ENCODE results near the gene BPIFB3. TPM values are rescaled to one million over a fixed set of nuclear protein-coding genes. Genes with fewer than 3 reads are reported as not detected.
A peak's percentile ranks its signal among the peaks of the same experiment; 100 is the strongest.

BPIFB3 gene, protein sequence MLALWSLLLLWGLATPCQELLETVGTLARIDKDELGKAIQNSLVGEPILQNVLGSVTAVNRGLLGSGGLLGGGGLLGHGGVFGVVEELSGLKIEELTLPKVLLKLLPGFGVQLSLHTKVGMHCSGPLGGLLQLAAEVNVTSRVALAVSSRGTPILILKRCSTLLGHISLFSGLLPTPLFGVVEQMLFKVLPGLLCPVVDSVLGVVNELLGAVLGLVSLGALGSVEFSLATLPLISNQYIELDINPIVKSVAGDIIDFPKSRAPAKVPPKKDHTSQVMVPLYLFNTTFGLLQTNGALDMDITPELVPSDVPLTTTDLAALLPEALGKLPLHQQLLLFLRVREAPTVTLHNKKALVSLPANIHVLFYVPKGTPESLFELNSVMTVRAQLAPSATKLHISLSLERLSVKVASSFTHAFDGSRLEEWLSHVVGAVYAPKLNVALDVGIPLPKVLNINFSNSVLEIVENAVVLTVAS
- total RNA-seq (2021) (not detected in 3 replicates), Bru-seq, nascent RNA (percentile 5 among the genes with signal in this experiment)
- long read RNA-seq, experiment 1, result 0 reads
- long read RNA-seq, experiment 2, result 0 reads
- long read RNA-seq, experiment 3, result 0 reads

DNA sequence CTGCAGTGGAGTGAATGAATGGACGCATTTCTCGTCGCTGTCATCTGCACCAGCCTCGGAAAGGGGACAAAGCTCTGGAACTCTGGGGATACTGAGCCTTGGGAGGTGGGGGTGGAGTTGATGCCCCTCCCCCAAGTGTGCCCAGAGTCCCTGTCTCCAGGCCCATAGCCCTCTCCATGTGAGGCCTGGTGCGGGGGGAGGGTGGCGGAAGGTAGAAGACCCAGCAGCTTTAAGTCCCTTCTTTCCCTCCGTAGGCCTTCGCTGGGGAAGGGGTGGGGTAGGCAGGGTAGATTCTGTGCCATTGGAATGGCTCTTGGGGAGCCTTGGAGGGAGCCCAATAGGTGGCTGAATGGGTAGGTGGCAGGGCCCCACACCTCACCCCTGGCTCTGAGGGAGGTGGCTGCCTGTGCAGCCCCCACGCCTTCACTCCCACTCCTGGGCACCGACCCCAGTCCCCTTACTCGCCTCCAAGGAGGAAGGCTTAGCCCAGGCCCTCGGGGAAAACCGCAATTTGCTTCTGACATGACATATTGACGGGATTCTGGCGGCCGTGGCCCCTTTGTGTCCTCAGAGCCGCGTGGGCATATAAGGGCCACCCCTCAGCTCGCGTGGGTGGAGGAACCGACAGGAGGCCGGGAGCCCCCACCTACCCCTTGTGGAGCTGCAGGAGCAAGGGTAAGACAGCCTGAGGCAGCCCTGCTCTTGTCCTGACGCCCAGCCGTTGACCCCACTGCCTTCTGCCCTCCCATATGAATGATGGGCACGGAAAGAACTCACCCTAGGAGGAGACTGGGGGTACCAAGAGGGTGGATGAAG lies at the start of gene BPIFB3:
BPIFB3 (plus strand) TSS at position 613 of the 816 bp plus-strand sequence. CDS start 1,533 bp downstream, outside the sequence.
- Mint-ChIP-seq H3K4me1 (peaks cover 7% of the 10 kb centered on the region; the same call in 1 of the 2 replicates), H3K36me3 (no peaks in the 10 kb centered on the region), H3K9me3 (no peaks in the 10 kb centered on the region), H3K4me3 (no peak within 1 kb of the TSS), H3K27me3 (ENCODE audit: low read depth) (no peaks in the 10 kb centered on the region; the same call in 1 of the 2 replicates), H3K27ac (no peak within 1 kb of the TSS)
- peak; percentile 77 for ATAC-seq
- no peak for DNase-seq (ENCODE audit: low spot score)
- TF ChIP-seq, protein P1, sequence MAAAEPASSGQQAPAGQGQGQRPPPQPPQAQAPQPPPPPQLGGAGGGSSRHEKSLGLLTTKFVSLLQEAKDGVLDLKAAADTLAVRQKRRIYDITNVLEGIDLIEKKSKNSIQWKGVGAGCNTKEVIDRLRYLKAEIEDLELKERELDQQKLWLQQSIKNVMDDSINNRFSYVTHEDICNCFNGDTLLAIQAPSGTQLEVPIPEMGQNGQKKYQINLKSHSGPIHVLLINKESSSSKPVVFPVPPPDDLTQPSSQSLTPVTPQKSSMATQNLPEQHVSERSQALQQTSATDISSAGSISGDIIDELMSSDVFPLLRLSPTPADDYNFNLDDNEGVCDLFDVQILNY (CRISPR knock-in tag; IDR thresholded peaks at IDR 0.05), result no peak
- ChIA-PET POLR2A (no interaction called here), CTCF (interaction anchor here (1.2 kb wide), 1 partner anchor 151 kb away, joined by 3 read pairs; no protein-coding TSS in a partner anchor)

DNA sequence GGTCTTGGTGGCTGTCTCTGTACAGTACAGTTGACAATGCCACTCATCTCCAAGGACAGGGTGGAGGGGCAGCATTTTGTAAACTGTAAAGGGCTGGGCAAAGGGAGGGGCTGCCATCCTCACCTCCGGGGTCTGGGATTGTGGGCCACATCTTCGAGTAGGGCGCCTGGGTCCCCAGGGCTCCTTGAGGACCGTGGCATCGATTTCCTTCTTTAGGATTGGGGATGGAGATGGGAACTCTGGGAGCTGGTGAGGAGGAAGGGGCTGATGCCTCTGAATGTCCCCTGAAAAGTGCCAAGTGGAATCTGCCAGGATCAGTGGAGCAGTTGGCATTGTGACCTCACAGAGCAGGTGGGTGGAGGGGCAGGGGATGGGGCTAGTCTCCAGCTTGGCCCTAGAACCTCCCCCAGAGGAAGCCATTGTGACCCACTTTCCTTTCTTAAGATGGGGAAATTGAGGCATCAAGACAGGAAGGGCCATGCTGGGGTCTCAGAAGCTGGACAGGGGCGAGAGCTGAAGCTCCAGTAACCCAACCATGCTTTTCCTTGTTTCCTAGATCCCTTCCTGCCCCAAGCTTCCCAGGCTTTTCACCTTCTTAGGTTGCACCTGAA lies 49.5 kb upstream of the BPIFB3 start, which contains the start of gene SUN5:
SUN5 (minus strand) TSS at position 293 of the 611 bp plus-strand sequence; CDS start at position 200, 93 bp downstream.
- CTCF ChIA-PET, result interaction anchor here (0.6 to 3.5 kb wide), 27 partner anchors 9 to 465 kb away, joined by 3 to 51 read pairs (median 4); partner anchors contain the start of gene BPIFB6
- no peak within 1 kb of the TSS for H3K4me3 Mint-ChIP-seq

More for the DNA sequence above, 49.5 kb upstream of the BPIFB3 start, which contains the start of gene SUN5:
- POLR2A ChIA-PET, result no interaction called here
- DNase-seq (ENCODE audit: low spot score), result no peak
- H3K27me3 Mint-ChIP-seq (ENCODE audit: low read depth), result no peaks in the 10 kb centered on the region
- H3K9me3 Mint-ChIP-seq, result peaks cover 6% of the 10 kb centered on the region
- H3K27ac Mint-ChIP-seq, result no peak within 1 kb of the TSS
- no peak for ATAC-seq
- H3K36me3 Mint-ChIP-seq, result no peaks in the 10 kb centered on the region; the same call in 1 of the 2 replicates
- no peak for TF ChIP-seq NFATC4 (CRISPR knock-in tag; IDR thresholded peaks at IDR 0.05)
- no peak for TF ChIP-seq ZNF671 (CRISPR knock-in tag; IDR thresholded peaks at IDR 0.05)
- TF ChIP-seq GABPB1 (CRISPR knock-in tag; IDR thresholded peaks at IDR 0.05), result no peak
- TF ChIP-seq, protein P2, sequence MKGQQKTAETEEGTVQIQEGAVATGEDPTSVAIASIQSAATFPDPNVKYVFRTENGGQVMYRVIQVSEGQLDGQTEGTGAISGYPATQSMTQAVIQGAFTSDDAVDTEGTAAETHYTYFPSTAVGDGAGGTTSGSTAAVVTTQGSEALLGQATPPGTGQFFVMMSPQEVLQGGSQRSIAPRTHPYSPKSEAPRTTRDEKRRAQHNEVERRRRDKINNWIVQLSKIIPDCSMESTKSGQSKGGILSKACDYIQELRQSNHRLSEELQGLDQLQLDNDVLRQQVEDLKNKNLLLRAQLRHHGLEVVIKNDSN (CRISPR knock-in tag; IDR thresholded peaks at IDR 0.05), result no peak
- TF ChIP-seq, protein P3, sequence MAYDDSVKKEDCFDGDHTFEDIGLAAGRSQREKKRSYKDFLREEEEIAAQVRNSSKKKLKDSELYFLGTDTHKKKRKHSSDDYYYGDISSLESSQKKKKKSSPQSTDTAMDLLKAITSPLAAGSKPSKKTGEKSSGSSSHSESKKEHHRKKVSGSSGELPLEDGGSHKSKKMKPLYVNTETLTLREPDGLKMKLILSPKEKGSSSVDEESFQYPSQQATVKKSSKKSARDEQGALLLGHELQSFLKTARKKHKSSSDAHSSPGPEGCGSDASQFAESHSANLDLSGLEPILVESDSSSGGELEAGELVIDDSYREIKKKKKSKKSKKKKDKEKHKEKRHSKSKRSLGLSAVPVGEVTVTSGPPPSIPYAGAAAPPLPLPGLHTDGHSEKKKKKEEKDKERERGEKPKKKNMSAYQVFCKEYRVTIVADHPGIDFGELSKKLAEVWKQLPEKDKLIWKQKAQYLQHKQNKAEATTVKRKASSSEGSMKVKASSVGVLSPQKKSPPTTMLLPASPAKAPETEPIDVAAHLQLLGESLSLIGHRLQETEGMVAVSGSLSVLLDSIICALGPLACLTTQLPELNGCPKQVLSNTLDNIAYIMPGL (CRISPR knock-in tag; IDR thresholded peaks at IDR 0.05), result no peak
- TF ChIP-seq, protein P4, sequence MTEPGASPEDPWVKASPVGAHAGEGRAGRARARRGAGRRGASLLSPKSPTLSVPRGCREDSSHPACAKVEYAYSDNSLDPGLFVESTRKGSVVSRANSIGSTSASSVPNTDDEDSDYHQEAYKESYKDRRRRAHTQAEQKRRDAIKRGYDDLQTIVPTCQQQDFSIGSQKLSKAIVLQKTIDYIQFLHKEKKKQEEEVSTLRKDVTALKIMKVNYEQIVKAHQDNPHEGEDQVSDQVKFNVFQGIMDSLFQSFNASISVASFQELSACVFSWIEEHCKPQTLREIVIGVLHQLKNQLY (CRISPR knock-in tag; IDR thresholded peaks at IDR 0.05), result no peak
- TF ChIP-seq SMAD4 (CRISPR knock-in tag; IDR thresholded peaks at IDR 0.05), result no peak
- TF ChIP-seq, protein P5, sequence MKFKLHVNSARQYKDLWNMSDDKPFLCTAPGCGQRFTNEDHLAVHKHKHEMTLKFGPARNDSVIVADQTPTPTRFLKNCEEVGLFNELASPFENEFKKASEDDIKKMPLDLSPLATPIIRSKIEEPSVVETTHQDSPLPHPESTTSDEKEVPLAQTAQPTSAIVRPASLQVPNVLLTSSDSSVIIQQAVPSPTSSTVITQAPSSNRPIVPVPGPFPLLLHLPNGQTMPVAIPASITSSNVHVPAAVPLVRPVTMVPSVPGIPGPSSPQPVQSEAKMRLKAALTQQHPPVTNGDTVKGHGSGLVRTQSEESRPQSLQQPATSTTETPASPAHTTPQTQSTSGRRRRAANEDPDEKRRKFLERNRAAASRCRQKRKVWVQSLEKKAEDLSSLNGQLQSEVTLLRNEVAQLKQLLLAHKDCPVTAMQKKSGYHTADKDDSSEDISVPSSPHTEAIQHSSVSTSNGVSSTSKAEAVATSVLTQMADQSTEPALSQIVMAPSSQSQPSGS (CRISPR knock-in tag; IDR thresholded peaks at IDR 0.05; ENCODE audit: borderline replicate concordance, low read depth), result no peak
- TF ChIP-seq, protein P6, sequence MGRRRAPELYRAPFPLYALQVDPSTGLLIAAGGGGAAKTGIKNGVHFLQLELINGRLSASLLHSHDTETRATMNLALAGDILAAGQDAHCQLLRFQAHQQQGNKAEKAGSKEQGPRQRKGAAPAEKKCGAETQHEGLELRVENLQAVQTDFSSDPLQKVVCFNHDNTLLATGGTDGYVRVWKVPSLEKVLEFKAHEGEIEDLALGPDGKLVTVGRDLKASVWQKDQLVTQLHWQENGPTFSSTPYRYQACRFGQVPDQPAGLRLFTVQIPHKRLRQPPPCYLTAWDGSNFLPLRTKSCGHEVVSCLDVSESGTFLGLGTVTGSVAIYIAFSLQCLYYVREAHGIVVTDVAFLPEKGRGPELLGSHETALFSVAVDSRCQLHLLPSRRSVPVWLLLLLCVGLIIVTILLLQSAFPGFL (CRISPR knock-in tag; IDR thresholded peaks at IDR 0.05; ENCODE audit: borderline replicate concordance), result no peak
- TF ChIP-seq EMX1 (CRISPR knock-in tag; IDR thresholded peaks at IDR 0.05), result no peak
- no peak for TF ChIP-seq ESRRA (CRISPR knock-in tag; IDR thresholded peaks at IDR 0.05; ENCODE audit: borderline replicate concordance)
- TF ChIP-seq NR2C2 (CRISPR knock-in tag; IDR thresholded peaks at IDR 0.05), result no peak
- TF ChIP-seq OVOL2 (CRISPR knock-in tag; IDR thresholded peaks at IDR 0.05; ENCODE audit: borderline replicate concordance), result no peak
- TF ChIP-seq, protein P1 (CRISPR knock-in tag; IDR thresholded peaks at IDR 0.05), result no peak
- no peak for TF ChIP-seq ZNF138 (CRISPR knock-in tag; conservative IDR thresholded peaks at IDR 0.05)
- TF ChIP-seq, protein P7, sequence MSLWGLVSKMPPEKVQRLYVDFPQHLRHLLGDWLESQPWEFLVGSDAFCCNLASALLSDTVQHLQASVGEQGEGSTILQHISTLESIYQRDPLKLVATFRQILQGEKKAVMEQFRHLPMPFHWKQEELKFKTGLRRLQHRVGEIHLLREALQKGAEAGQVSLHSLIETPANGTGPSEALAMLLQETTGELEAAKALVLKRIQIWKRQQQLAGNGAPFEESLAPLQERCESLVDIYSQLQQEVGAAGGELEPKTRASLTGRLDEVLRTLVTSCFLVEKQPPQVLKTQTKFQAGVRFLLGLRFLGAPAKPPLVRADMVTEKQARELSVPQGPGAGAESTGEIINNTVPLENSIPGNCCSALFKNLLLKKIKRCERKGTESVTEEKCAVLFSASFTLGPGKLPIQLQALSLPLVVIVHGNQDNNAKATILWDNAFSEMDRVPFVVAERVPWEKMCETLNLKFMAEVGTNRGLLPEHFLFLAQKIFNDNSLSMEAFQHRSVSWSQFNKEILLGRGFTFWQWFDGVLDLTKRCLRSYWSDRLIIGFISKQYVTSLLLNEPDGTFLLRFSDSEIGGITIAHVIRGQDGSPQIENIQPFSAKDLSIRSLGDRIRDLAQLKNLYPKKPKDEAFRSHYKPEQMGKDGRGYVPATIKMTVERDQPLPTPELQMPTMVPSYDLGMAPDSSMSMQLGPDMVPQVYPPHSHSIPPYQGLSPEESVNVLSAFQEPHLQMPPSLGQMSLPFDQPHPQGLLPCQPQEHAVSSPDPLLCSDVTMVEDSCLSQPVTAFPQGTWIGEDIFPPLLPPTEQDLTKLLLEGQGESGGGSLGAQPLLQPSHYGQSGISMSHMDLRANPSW (CRISPR knock-in tag; conservative IDR thresholded peaks at IDR 0.05; ENCODE audit: low read depth), result no peak
- TF ChIP-seq GRHL2 (CRISPR knock-in tag; IDR thresholded peaks at IDR 0.05; ENCODE audit: insufficient replicate concordance, severe bottlenecking), result no peak
- no peak for TF ChIP-seq CREM (CRISPR knock-in tag; IDR thresholded peaks at IDR 0.05)
- no peak for TF ChIP-seq ZNF423 (CRISPR knock-in tag; IDR thresholded peaks at IDR 0.05)
- TF ChIP-seq NR3C1 (CRISPR knock-in tag; conservative IDR thresholded peaks at IDR 0.05; ENCODE audit: low read depth), result no peak
- no peaks in the 10 kb centered on the region for H3K4me1 Mint-ChIP-seq

All from WTC11 (cell line).